NCI-H187 (cell line): ENCODE data around the gene PRM2.
"Not testable (repeated sequence)": the region's sequence is repeated elsewhere in the genome, so short reads cannot be mapped to it uniquely, and the experiment has no call there.

ENCODE experiments used
- DNase-seq, 2 experiments: peaks; one replicate each; lab custom pipeline; 2025; lab: John Stamatoyannopoulos, UW

Gene PRM2

GRCh38 chr16:11289696-11290095 is 13.4 kb upstream of the PRM2 start:
- DNase-seq: not testable (repeated sequence)

- no peak for DNase-seq
These were observed 12.9 kb upstream of the PRM2 start for GRCh38 chr16:11289202-11289601.

- DNase-seq: no peak
These were observed 9.6 kb upstream of the PRM2 start for GRCh38 chr16:11285842-11286241.

- no peak for DNase-seq
These were observed 7.6 kb upstream of the PRM2 start for GRCh38 chr16:11283820-11284248.

- no peak for DNase-seq
These were observed 4.6 kb upstream of the PRM2 start, which contains the start of gene PRM1 for GRCh38 chr16:11280616-11281522. Gene PRM1 (minus strand): TSS chr16:11281330. CDS start chr16:11281238, 92 bp downstream.

- no peak for DNase-seq
These were observed 2.7 kb upstream of the PRM2 start for GRCh38 chr16:11278681-11279628.

- DNase-seq: no peak
These were observed 1.5 kb upstream of the PRM2 start for GRCh38 chr16:11277607-11278337.

- DNase-seq: no peak
These were observed 765 bp upstream of the PRM2 start for GRCh38 chr16:11276896-11277593.

GRCh38 chr16:11274964-11275363 is 1.3 kb downstream of the PRM2 start:
- no peak for DNase-seq

- DNase-seq: no peak
These were observed 2.5 kb downstream of the PRM2 start for GRCh38 chr16:11273721-11274324.

GRCh38 chr16:11272921-11273720 is 3.2 kb downstream of the PRM2 start, which contains the start of gene PRM3:
Gene PRM3 (minus strand): TSS chr16:11273629. CDS start chr16:11273595, 34 bp downstream.
- no peak for DNase-seq

- no peak for DNase-seq
These were observed 3.8 kb downstream of the PRM2 start for GRCh38 chr16:11272484-11272883.

- DNase-seq: no peak
These were observed 4.7 kb downstream of the PRM2 start for GRCh38 chr16:11271610-11272009.

- no peak for DNase-seq
These were observed 5.6 kb downstream of the PRM2 start for GRCh38 chr16:11270602-11271162.

- no peak for DNase-seq
These were observed 7.3 kb downstream of the PRM2 start, which contains the start of gene TNP2 for GRCh38 chr16:11268921-11269375. Gene TNP2 (minus strand): TSS chr16:11269325. CDS start chr16:11269262, 63 bp downstream.

- no peak for DNase-seq
These were observed 11.2 kb downstream of the PRM2 start for GRCh38 chr16:11265124-11265523.

- no peak for DNase-seq
These were observed 12.0 kb downstream of the PRM2 start for GRCh38 chr16:11264155-11264832.

- DNase-seq: no peak
These were observed 12.5 kb downstream of the PRM2 start for GRCh38 chr16:11263737-11264136.

GRCh38 chr16:11262915-11263314 is 13.4 kb downstream of the PRM2 start:
- no peak for DNase-seq
